AG09309 (cell line): Measurements from ENCODE around the gene NPTXR.
"Not testable (repeated sequence)": the region's sequence is repeated elsewhere in the genome, so short reads cannot be mapped to it uniquely, and the experiment has no call there.

ENCODE experiments used
- DNase-seq: peaks from one replicate; pipeline ENCODE4 v3.0.0-alpha.2; 2010; ENCODE audit warnings: low read depth
- H3K4me3 ChIP-seq: 2 replicates; pipeline ENCODE4 v1.5.1; 2011; ENCODE audit warnings: mild to moderate bottlenecking, low read depth, low read length, moderate library complexity; ENCODE audit not compliant: control insufficient read depth
- CTCF ChIP-seq: IDR thresholded peaks from 2 replicates; pipeline ENCODE4 v1.5.1; 2011; ENCODE audit warnings: mild to moderate bottlenecking, low read depth, low read length, inconsistent platforms; ENCODE audit not compliant: insufficient read depth, control insufficient read depth; ENCODE audit errors: missing control alignments

NPTXR gene

GRCh38 chr22:38819387-38819940, 24.4 kb downstream of the NPTXR start:
- TF ChIP-seq CTCF, result no peak
- DNase-seq, result no peak
- no peak overlapping the region for H3K4me3 ChIP-seq

GRCh38 chr22:38817196-38817595, 26.6 kb downstream of the NPTXR start:
- no peak overlapping the region for H3K4me3 ChIP-seq
- TF ChIP-seq CTCF, result no peak
- no peak for DNase-seq

GRCh38 chr22:38815842-38816241, 28.0 kb downstream of the NPTXR start:
- H3K4me3 ChIP-seq, result no peak overlapping the region
- no peak for TF ChIP-seq CTCF
- DNase-seq, result no peak

GRCh38 chr22:38811241-38811640, 32.6 kb downstream of the NPTXR start:
- no peak overlapping the region for H3K4me3 ChIP-seq
- no peak for TF ChIP-seq CTCF
- DNase-seq, result no peak

- not testable (repeated sequence) for H3K4me3 ChIP-seq, DNase-seq
These were observed 38.7 kb downstream of the NPTXR start for GRCh38 chr22:38805041-38805593.

GRCh38 chr22:38802671-38803121, 41.1 kb downstream of the NPTXR start:
- TF ChIP-seq CTCF, result no peak
- no peak overlapping the region for H3K4me3 ChIP-seq
- peak; percentile 92 for DNase-seq

- DNase-seq, result no peak
- no peak for TF ChIP-seq CTCF
These were observed 44.4 kb downstream of the NPTXR start for GRCh38 chr22:38799265-38800002.

More at GRCh38 chr22:38799265-38800002, 44.4 kb downstream of the NPTXR start:
- H3K4me3 ChIP-seq, result no peak overlapping the region
